ENCODE data around the gene TBC1D22A. TPM values are rescaled to one million over a fixed set of nuclear protein-coding genes. Genes with fewer than 3 reads are reported as not detected.
A peak's percentile ranks its signal among the peaks of the same experiment; 100 is the strongest.
"Not testable (repeated sequence)": the region's sequence is repeated elsewhere in the genome, so short reads cannot be mapped to it uniquely, and the experiment has no call there.

The TBC1D22A gene
- total and polyA plus RNA-seq, 8 donors: 12.0 to 17.6 (median 15.3) TPM

- DNase-seq: no peak
- Histone ChIP-seq H3K4me3 (no peak overlapping the region), H3K9me3 (no peaks in the 10 kb centered on the region), H3K27me3 (no peaks in the 10 kb centered on the region), H3K4me1 (peaks cover 0 to 21% (median 0%) of the 10 kb centered on the region in 3 donors), H3K36me3 (no peaks in the 10 kb centered on the region), H3K27ac (no peak overlapping the region)
- TF ChIP-seq CTCF (IDR thresholded peaks at IDR 0.05): no peak
- ATAC-seq: no peak
- 85 to 88% methylated on average over 9 of the region's 9 CpGs for WGBS, 2 donors
- no peak for FAIRE-seq
- intact Hi-C loops (cut with DNase I): no loop called here
Observed at GRCh38 chr22:46779651-46780050, 17.2 kb downstream of the TBC1D22A start.

GRCh38 chr22:46780453-46780852, 18.0 kb downstream of the TBC1D22A start:
- Histone ChIP-seq H3K36me3 (no peaks in the 10 kb centered on the region), H3K4me3 (no peak overlapping the region), H3K27ac (no peak overlapping the region), H3K27me3 (no peaks in the 10 kb centered on the region), H3K9me3 (no peaks in the 10 kb centered on the region), H3K4me1 (peaks cover 0 to 14% (median 0%) of the 10 kb centered on the region in 3 donors)
- no peak for TF ChIP-seq CTCF (IDR thresholded peaks at IDR 0.05)
- intact Hi-C loops (cut with DNase I): no loop called here
- DNase-seq (no peak), ATAC-seq (peak in 1 of 4 donors; percentile 49), FAIRE-seq (no peak)
- 58 to 63% methylated on average over 9 of the region's 9 CpGs for WGBS, 2 donors

GRCh38 chr22:46781291-46781690, 18.8 kb downstream of the TBC1D22A start:
- peaks cover 0 to 6% (median 0%) of the 10 kb centered on the region in 3 donors for H3K4me1 ChIP-seq
- ATAC-seq (no peak), DNase-seq (no peak), FAIRE-seq (no peak)
- no peaks in the 10 kb centered on the region for H3K36me3 ChIP-seq
- 93 to 95% methylated on average over 9 of the region's 9 CpGs for WGBS, 2 donors
- no peak for TF ChIP-seq CTCF (IDR thresholded peaks at IDR 0.05)
- no peaks in the 10 kb centered on the region for H3K27me3 ChIP-seq
- H3K9me3 ChIP-seq: no peaks in the 10 kb centered on the region
- no peak overlapping the region for H3K27ac ChIP-seq
- intact Hi-C loops (cut with DNase I): no loop called here
- H3K4me3 ChIP-seq: no peak overlapping the region

GRCh38 chr22:46782200-46782599, 19.8 kb downstream of the TBC1D22A start:
- H3K36me3 ChIP-seq; intact Hi-C loops (cut with DNase I); H3K4me1 ChIP-seq; H3K4me3 ChIP-seq; H3K27ac ChIP-seq; DNase-seq; H3K9me3 ChIP-seq; ATAC-seq; H3K27me3 ChIP-seq; FAIRE-seq: not testable (repeated sequence)
- WGBS, 2 donors: 92 to 94% methylated on average over 10 of the region's 10 CpGs

- no peaks in the 10 kb centered on the region for H3K4me1 ChIP-seq
- no peaks in the 10 kb centered on the region for H3K9me3 ChIP-seq
- TF ChIP-seq CTCF (IDR thresholded peaks at IDR 0.05): no peak
- H3K36me3 ChIP-seq: no peaks in the 10 kb centered on the region
- DNase-seq (no peak), ATAC-seq (no peak), FAIRE-seq (no peak)
- intact Hi-C loops (cut with DNase I): no loop called here
- WGBS, 2 donors: 92 to 93% methylated on average over 3 of the region's 3 CpGs
- no peak overlapping the region for H3K27ac ChIP-seq
- H3K4me3 ChIP-seq: no peak overlapping the region
- no peaks in the 10 kb centered on the region for H3K27me3 ChIP-seq
Observed at GRCh38 chr22:46783721-46784120, 21.3 kb downstream of the TBC1D22A start.
